T-helper 1 cell treated with Interleukin-12 subunit alpha and Interleukin-12 subunit beta and Interleukin-4 antibody, amounts not matched to agents 30 μg/mL and 1 μg/mL, for 36 hours (primary cell): Measurements from ENCODE around the gene PDK2.
A peak's percentile ranks its signal among the peaks of the same experiment; 100 is the strongest.

Source experiments
- H3K27ac Mint-ChIP-seq: one replicate; pipeline ENCODE4 v1.8.0; 2021; ENCODE audit warnings: mild to moderate bottlenecking, mixed read lengths
- H3K27me3 Mint-ChIP-seq: one replicate; pipeline ENCODE4 v1.8.0; 2021; ENCODE audit warnings: low read depth, mixed read lengths
- H3K36me3 Mint-ChIP-seq: one replicate; pipeline ENCODE4 v1.8.0; 2021; ENCODE audit warnings: low read depth, mixed read lengths
- H3K4me1 Mint-ChIP-seq: one replicate; pipeline ENCODE4 v1.8.0; 2021; ENCODE audit warnings: low read depth, mixed read lengths
- H3K4me3 Mint-ChIP-seq: one replicate; pipeline ENCODE4 v1.8.0; 2021; ENCODE audit warnings: mild to moderate bottlenecking, moderate library complexity, mixed read lengths
- H3K9me3 Mint-ChIP-seq: one replicate; pipeline ENCODE4 v1.8.0; 2021; ENCODE audit warnings: mixed read lengths

The PDK2 gene

DNA sequence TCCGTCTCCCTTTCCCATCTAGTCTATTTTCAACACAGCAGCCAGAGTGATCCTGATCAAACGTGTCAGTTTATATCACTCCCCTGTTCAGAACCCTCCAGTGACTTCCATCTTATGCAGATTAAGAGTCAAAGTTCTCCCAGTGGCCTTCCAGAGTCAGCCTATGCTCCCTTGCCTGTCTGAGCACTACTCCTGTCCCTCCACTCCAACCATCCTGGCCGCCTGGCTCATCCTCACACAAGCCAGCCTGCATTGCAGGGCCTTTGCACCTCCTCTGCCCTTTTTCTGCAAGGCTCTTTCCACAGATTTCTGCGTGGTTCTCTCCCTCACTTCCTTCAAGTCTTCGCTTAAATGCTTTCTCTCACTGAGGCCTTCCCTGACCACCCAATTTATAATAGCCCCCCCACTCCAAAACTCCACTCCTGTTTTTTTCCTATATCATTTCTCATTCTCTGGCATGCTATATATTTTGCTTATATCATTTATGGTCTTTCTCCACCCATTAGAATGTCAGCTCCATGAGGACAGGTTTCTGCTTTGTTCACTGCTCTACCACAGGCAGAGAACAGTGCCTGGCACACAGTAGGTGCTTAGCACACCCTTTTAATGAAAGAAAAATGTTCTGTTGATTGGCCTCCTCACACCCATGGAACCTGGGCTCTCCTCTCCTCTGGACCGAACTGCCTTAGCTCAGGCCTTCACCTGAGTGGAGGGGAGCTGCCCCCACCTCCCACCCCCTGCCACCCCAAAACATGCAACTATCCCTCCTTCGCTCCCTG is 25.5 kb downstream of the PDK2 start:
- Mint-ChIP-seq H3K9me3 (no peaks in the 10 kb centered on the region), H3K36me3 (no peaks in the 10 kb centered on the region), H3K27ac (no peak overlapping the region), H3K27me3 (peaks cover 57% of the 10 kb centered on the region), H3K4me3 (no peak overlapping the region), H3K4me1 (peaks cover 5% of the 10 kb centered on the region)

DNA sequence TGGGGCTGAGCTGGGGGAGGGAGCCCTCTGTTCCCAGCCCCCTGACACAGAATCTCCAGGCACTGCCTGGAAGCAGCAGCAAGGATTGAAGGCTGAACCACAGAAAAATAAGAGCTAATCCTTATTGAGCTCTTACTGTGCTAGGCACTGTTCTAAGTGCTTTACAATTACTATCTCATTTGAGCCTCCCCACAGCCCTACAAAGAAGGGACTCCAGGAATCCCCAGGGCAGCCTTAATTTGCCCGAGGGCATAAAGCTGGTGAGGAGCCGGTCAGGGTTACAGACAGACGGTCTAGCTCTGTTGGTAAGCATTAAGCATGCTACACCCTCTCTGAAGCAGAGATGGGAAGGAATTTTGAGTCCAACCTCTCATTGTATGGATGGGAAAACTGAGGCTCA is 27.8 kb downstream of the PDK2 start:
- H3K27me3 Mint-ChIP-seq = peaks cover 59% of the 10 kb centered on the region
- no peak overlapping the region for H3K4me3 Mint-ChIP-seq
- no peaks in the 10 kb centered on the region for H3K9me3 Mint-ChIP-seq
- H3K4me1 Mint-ChIP-seq = peaks cover 4% of the 10 kb centered on the region
- H3K36me3 Mint-ChIP-seq = no peaks in the 10 kb centered on the region
- no peak overlapping the region for H3K27ac Mint-ChIP-seq

DNA sequence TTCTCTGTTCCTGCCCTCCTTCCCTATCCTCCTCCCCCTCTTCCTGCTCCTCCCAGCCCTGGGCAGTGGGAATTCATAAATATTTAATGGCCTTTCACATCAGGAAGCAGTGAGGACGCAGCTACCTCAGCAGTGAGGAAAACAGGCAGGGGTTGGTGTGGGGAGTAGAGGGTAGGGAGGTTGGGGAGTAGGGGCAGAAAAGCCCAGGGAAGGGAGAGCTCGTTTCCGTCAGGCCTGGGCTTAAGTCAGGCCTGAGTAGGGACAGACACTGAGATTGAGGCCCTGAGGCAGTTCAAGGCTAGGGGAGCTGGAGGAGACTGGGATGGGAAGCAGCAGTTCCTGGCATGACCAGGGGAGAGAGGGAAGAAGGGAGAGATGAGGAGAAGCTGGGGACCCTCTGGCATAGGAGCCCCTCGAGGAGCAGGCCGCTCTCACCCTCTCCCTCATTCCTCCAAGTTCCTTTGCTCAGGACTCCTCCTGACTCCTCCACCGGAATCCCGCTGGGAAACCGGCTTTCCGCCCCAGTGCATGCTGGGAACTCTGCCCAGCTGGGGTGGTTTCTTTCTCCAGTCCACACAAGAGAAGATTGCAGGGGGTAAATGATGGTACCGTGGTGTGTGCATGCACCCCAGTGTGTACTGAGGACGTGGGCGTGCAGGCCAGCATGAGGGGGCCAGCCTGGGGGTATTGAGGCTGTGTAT is 28.6 kb downstream of the PDK2 start:
- Mint-ChIP-seq H3K4me1 (peaks cover 10% of the 10 kb centered on the region), H3K9me3 (no peaks in the 10 kb centered on the region), H3K36me3 (peaks cover 4% of the 10 kb centered on the region), H3K27ac (no peak overlapping the region), H3K4me3 (no peak overlapping the region), H3K27me3 (peaks cover 60% of the 10 kb centered on the region)

DNA sequence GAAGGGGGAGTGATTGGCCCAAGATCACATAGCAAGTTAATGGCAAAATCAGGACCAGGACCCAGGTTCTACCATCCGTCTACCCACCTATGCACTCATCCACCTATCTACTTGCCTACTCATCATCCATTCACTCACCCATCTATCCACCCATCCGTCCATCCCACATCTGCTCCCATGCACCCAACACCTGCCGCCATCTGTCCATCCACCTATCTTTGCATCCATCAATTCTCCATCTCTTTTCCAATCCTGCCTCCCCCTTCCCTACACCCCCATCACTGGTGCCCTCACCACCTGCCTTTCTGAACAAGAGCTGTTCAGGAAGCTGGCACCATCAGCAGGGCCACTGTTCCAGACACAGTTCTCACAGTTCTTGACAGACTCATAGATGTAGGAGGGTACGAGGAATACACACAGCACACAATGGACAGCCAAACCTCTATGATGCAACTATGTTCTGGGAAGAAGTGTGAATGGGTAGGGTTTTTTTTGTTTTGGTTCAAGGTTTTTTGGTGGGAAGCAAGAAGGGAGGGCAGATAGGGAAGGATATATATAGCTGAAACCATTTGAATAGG is 30.4 kb downstream of the PDK2 start:
- H3K9me3 Mint-ChIP-seq = no peaks in the 10 kb centered on the region
- peaks cover 48% of the 10 kb centered on the region for H3K27me3 Mint-ChIP-seq
- H3K27ac Mint-ChIP-seq = no peak overlapping the region
- H3K4me3 Mint-ChIP-seq = no peak overlapping the region
- peaks cover 6% of the 10 kb centered on the region for H3K36me3 Mint-ChIP-seq
- H3K4me1 Mint-ChIP-seq = peaks cover 12% of the 10 kb centered on the region

DNA sequence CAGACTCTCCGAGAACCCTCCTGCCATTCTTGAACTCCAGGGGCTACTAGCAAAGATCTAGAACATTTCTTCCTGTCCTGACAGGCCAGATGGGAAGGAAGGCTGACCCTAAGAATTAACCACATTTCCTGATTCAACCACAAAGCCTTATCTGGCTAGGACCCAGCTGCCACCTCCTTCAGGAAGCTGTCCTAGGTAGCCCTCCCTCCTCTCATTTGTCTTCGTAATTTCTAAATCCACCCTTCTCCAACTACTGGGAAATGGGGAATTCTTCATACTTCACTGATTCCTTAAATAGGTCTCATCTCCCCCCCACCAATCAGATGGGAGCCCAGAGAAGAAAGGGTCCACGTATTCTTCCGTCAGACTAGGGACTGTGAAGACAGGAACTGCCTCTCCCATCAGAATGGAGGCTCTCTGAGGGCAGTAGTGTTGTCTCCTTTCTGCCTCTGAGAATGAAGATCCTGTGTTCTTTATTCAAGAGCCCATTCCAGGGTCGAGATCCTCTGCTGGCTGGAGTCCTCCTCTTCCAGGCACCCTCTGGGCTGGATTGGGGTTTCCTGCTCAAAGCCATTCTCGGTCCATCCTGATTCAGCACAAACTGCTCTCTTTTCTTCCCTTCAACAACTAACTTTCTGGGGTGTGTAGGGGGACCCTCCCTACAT is 32.7 kb downstream of the PDK2 start:
- Mint-ChIP-seq H3K27ac (no peak overlapping the region), H3K36me3 (peaks cover 18% of the 10 kb centered on the region), H3K4me3 (no peak overlapping the region), H3K27me3 (peaks cover 36% of the 10 kb centered on the region), H3K4me1 (peaks cover 32% of the 10 kb centered on the region), H3K9me3 (no peaks in the 10 kb centered on the region)

DNA sequence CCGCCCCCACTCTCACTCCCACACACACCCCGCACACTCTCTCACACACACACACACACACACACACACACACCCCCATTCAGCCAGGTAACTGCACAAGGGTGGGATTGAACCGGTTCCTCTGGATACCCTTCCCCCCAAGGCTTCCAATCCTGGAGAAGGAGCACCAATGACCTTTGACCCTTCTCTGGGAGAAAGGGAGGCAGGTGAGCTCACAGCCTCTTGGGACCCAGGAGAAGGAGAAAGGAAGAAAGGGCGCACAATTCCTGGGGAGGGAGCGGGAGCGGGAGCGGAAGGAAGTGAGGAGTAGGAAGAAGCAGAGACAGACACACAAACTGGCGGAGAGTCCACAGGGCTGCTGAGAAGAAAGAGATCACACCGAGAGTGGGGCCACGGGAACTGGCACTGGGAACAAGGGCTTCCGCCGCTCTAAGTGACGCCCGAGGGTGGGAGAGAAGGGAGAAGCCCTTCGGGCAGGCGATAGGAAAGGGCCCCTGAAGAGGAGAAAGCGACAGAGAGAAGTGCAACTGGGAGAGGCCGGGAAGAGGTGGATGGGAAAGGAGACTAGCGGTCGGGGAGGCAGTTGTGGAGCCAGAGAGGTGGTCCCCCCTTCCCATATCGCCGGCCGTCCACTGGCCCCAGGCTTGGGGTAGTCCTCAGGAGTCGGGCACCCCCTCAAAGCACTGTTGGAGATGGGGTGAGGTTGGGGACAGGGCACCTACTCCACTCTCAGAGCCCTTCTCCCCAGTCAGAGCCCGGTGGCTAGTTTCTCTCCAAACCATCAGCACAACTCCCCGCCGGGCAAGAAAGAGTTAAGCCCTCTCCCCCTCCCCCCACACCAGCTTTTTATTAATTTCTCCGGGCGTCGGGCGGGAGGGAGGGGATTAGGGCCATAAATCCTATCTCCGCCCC is 33.5 kb downstream of the PDK2 start:
- H3K4me3 Mint-ChIP-seq = peak overlapping the region; percentile 85
- peaks cover 18% of the 10 kb centered on the region for H3K36me3 Mint-ChIP-seq
- peaks cover 36% of the 10 kb centered on the region for H3K27me3 Mint-ChIP-seq
- H3K4me1 Mint-ChIP-seq = peaks cover 32% of the 10 kb centered on the region
- H3K9me3 Mint-ChIP-seq = no peaks in the 10 kb centered on the region
- peak overlapping the region; percentile 31 for H3K27ac Mint-ChIP-seq

DNA sequence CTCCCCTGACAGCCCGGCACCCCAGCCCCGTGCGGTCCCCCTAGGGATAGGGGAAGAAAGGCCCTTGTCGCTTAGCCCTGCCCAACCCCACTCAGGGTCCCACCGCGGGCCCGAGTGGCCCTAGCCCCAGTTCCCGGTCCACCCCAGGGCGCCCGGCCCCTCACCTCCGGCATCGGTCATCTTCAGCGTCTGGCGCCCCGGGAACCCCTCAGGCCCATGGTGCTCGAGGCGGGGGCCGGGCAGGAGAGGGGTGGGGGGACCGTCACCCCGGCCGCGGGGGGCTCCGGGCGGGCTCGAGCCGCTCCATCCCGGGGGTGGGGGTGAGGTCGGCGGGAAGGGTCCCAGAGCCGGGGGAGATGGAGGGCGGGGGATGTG is 34.2 kb downstream of the PDK2 start:
- Mint-ChIP-seq H3K9me3 (no peaks in the 10 kb centered on the region), H3K36me3 (peaks cover 20% of the 10 kb centered on the region), H3K4me3 (peak overlapping the region; percentile 83), H3K27ac (no peak overlapping the region), H3K27me3 (peaks cover 36% of the 10 kb centered on the region), H3K4me1 (peaks cover 32% of the 10 kb centered on the region)

DNA sequence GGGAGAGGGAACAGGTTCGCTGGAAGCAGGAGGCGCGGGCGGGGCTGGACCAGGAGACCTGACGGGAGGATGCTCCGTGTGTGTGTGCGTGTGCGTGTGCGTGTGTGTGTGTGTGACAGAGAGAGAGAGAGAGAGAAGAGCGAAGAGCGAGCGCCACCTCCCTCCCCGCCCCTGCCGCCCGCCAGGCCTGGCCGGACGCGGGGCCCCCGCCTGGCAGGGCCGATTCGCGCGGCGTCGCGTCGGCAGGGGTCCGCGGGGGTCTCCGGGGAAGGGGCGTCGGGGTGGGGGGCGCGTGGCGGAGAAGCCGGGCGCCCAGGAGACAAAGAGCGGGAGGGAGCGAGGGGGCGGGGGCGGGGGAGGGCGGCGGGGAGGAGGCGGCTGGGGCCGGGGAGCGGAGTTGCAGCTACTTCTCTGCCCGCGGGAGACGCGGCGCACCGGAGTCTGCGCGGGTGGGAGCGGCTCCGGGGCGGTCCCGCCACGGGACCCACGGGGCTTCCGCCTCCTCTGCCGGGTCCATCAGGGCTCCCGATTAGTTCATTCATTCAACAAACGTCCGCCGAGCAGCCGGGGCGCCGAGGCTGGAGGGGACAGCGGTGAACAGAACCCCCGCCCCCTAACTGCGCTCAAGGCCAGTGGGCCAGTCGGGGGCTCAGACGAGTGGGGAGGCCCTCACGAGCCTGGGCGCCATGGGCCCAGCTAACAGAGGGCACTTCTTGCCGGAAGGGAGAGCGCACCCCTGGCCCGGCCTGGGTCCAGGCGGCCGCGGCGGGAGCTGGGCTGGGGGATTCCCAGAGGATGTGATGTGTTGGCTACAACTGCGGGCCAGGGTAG is 34.8 kb downstream of the PDK2 start, which contains the start of gene SAMD14:
SAMD14 (minus strand) TSS at position 433 of the 831 bp plus-strand sequence. CDS start 5,201 bp downstream, outside the sequence.
- no peaks in the 10 kb centered on the region for H3K9me3 Mint-ChIP-seq
- peak within 1 kb of the TSS; percentile 66 for H3K27ac Mint-ChIP-seq
- H3K27me3 Mint-ChIP-seq = peaks cover 36% of the 10 kb centered on the region
- peaks cover 32% of the 10 kb centered on the region for H3K4me1 Mint-ChIP-seq
- peaks cover 21% of the 10 kb centered on the region for H3K36me3 Mint-ChIP-seq
- peak within 1 kb of the TSS; percentile 83 for H3K4me3 Mint-ChIP-seq

DNA sequence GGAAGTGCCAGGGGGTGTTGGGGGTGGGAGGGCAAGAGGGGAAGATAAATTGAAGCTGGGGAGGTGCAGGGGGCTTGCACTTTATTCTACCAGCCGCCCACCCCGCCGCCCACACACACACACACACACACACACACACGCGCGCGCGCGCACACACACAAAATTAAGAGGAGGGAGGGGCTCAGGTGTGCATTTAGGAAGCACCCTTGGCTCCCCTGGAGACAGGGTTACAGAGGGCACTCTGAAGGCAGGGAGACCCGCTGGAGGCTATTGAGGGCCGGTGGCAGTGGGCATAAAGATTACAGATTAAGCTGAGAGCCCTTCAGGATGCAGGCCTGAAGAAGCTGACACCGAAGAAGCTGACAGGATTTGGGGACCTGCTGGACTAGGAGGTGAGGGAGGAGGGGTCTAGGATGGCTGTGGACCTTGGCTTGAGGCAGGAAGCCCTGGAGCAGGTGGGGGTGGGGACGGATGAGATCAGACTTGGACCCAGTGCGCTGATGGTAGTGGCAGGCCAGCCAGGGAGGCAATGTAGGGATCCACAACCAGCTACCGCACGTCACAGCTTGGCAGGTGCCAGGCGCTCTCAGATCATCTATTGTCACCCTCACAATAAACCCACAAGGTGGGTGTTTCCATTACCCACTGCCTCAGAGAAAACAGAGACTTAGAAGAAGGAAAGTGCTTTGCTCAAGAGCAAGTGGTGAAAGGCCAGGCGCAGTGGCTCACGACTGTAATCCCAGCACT is 35.6 kb downstream of the PDK2 start:
- Mint-ChIP-seq H3K4me3 (peak overlapping the region; percentile 65), H3K27ac (peak overlapping the region; percentile 57), H3K4me1 (peaks cover 34% of the 10 kb centered on the region), H3K9me3 (no peaks in the 10 kb centered on the region), H3K36me3 (peaks cover 25% of the 10 kb centered on the region), H3K27me3 (peaks cover 30% of the 10 kb centered on the region)

DNA sequence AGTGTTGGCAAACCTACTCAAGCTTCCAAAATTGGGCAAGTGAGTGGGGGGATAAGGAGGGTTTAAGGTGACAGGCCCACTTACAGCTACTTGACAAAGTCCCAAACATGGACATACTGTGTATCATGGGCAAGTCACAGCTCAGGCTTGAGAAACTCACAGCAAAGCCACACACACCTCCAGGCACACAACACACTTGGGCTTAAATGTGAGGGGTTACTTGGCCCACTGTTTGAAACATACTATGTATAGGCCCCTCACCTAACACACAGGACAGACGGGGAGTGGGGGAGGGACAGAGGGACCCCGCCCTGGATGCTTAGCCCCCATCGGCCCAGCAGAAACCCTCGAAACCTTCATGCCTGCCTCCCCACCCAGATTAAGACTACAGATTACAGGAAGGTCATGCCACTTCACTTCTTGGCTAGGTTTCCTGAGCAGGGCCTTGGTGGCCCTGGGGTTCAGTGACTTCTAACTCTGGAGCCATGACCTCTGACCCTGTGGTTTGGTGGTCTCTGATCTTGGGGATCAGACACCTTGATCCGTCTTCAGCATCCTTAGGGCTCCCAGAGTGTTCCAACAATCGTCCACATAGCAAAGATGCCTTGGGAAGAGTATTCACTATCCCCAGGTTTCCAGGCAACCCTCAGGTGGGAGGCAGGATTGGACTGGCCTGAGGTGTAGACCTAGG is 37.1 kb downstream of the PDK2 start:
- H3K36me3 Mint-ChIP-seq = peaks cover 35% of the 10 kb centered on the region
- peaks cover 40% of the 10 kb centered on the region for H3K4me1 Mint-ChIP-seq
- H3K9me3 Mint-ChIP-seq = no peaks in the 10 kb centered on the region
- H3K27ac Mint-ChIP-seq = no peak overlapping the region
- H3K4me3 Mint-ChIP-seq = no peak overlapping the region
- H3K27me3 Mint-ChIP-seq = peaks cover 26% of the 10 kb centered on the region

DNA sequence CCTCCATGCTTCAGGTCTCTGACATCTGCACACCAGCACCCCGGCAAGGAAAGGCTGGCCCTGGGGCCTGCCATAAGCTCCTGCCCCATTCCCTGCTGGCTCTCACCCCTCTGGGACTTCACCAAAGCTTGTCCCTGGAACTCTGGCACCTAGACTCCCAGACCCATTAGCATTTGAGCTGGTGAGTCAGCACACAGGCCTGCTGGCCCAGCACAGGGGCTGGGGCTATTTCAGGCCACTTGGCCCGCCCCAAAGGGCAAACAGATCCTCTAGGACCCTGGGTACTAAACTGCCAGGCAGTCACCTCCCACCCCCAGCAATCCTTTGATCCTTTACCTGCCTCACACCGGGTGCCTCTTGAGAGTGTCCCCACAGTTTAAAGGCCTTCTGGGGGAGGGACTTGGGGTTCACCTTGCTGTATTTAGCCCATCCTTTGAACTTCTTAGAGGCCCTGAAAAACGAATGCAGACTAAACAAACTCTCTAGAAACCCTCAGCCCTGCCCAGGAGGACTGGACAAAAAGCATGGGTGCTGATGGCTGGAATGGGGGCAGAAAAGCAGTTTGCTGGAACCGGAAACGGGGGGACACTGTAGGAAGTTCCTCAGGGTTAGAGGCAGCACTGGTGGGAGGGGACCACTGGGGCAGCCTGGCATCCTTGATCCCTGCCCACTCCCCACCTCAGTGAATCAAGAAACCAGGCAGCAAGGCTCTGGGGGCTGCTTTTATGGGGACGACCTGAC is 38.0 kb downstream of the PDK2 start:
- Mint-ChIP-seq H3K4me3 (no peak overlapping the region), H3K9me3 (no peaks in the 10 kb centered on the region), H3K27ac (no peak overlapping the region), H3K4me1 (peaks cover 44% of the 10 kb centered on the region), H3K27me3 (peaks cover 19% of the 10 kb centered on the region), H3K36me3 (peaks cover 45% of the 10 kb centered on the region)

DNA sequence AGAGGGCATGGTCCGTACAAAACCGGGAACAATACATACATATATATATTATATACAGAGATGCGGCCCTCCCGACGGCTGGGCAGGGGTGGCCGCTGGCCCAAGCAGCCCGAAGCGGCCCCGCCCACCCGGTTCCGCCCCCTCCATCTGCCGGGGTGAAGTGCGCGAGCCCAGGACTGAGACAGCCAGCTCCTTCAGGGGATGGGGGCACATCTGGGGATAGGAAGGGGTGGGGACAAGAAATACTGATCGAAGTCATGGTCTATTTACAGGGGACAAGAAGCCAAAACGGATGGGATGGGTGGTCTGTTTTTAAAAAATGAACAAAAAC is 38.6 kb downstream of the PDK2 start:
- Mint-ChIP-seq H3K4me1 (peaks cover 43% of the 10 kb centered on the region), H3K4me3 (no peak overlapping the region), H3K27ac (no peak overlapping the region), H3K9me3 (no peaks in the 10 kb centered on the region), H3K36me3 (peaks cover 46% of the 10 kb centered on the region), H3K27me3 (peaks cover 13% of the 10 kb centered on the region)
